Prostate gland (tissue), 2 donors: Measurements from ENCODE around the gene SPCS1.

Experiments
- CTCF ChIP-seq, 4 experiments: fragments of 200-600 bp in 2 of 4; fragments of 450-650 bp in 2 of 4; sonication (generic) in 2 of 4; IDR thresholded peaks; 1 replicate in 3 of 4; 2 replicates in 1 of 4; pipeline ENCODE4 v1.5.1; 2016 to 2019; ENCODE audit warnings: antibody characterized with exemption in 4 of 4, mild to moderate bottlenecking in 2 of 4, moderate library complexity in 2 of 4
- POLR2A ChIP-seq: fragments of 450-650 bp; IDR thresholded peaks from one replicate; pipeline ENCODE4 v1.6.1; 2016; ENCODE audit warnings: antibody characterized with exemption, mild to moderate bottlenecking

DNA sequence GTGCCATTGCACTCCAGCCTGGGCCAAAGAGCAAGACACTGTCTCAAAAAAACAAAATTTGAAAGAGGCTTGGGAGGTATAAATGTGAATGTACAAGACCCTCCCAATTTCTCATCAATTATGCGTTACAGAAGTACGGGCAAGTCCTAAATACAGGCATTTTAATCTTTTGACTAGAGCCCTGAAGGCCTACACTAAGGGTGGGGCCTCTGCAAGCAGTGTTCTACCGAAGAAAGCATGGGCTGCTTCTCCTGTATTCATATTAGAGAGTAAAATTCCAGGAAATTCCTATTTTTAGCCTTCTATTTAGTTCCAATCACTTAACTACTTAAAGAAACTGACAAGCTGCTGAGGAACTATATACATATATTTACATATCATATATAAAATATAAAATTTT is 45.9 kb upstream of the SPCS1 start:
- TF ChIP-seq POLR2A = no peak
- no peak for TF ChIP-seq CTCF (IDR thresholded peaks at IDR 0.05)
